A549 (cell line): ENCODE data around the gene GZMM. TPM values are rescaled to one million over a fixed set of nuclear protein-coding genes. Genes with fewer than 3 reads are reported as not detected.

Experiments
- ATAC-seq, 2 experiments: fragments of 200-7000 bp in 1 of 2; fragments of >200 bp in 1 of 2; cut with Nextera tagmentation in 1 of 2; cut with Tn5 transposase in 1 of 2; 3 replicates each; pipeline versions ENCODE4 v1.8.0 to v1.9.1; 2018 to 2020; ENCODE audit warnings: mild to moderate bottlenecking in 1 of 2, moderate library complexity in 1 of 2
- CTCF ChIA-PET: fragments of 300-600 bp; sonication (Branson Sonifier 250); formaldehyde crosslinking; extraction: SDS; loops from one replicate; lab custom pipeline; 2021; ENCODE audit warnings: antibody characterized with exemption, inconsistent platforms; lab: Yijun Ruan, JAX
- POLR2A ChIA-PET: fragments of 350-600 bp; formaldehyde crosslinking; extraction: SDS; loops from one replicate; lab custom pipeline; 2021; ENCODE audit warnings: antibody characterized with exemption, inconsistent platforms; lab: Yijun Ruan, JAX
- DNase-seq, 2 experiments: peaks; one replicate each; pipeline versions ENCODE4 v3.0.0 to v3.0.0-alpha.2; 2011 to 2016; ENCODE audit warnings: low read depth in 1 of 2, low spot score in 1 of 2
- FAIRE-seq: peaks from 2 replicates; lab custom pipeline; 2011; peaks lifted over from hg19 to GRCh38; lab: Jason Lieb, UNC
- H3K27ac ChIP-seq, 2 experiments: fragments of >200 bp; sonication (Bioruptor Twin); formaldehyde crosslinking; 3 replicates each; pipeline ENCODE4 v1.5.1; 2016 to 2017
- H3K4me1 ChIP-seq: fragments of >200 bp; sonication (Bioruptor Twin); formaldehyde crosslinking; 3 replicates; pipeline ENCODE4 v1.6.1; 2016
- H3K4me2 ChIP-seq: fragments of >200 bp; sonication (Bioruptor Twin); formaldehyde crosslinking; 3 replicates; pipeline ENCODE4 v1.6.1; 2016
- H3K4me3 ChIP-seq: fragments of >200 bp; sonication (Bioruptor Twin); formaldehyde crosslinking; 3 replicates; pipeline ENCODE4 v1.5.1; 2016
- H3K9me3 ChIP-seq: fragments of >200 bp; sonication (Bioruptor Twin); formaldehyde crosslinking; 3 replicates; pipeline ENCODE4 v1.6.1; 2016
- CBX8 ChIP-seq: fragments of 200-600 bp; sonication (generic); IDR thresholded peaks from 2 replicates; pipeline ENCODE4 v1.6.1; 2016
- CHD4 ChIP-seq: fragments of 200-600 bp; sonication (generic); IDR thresholded peaks from 2 replicates; pipeline ENCODE4 v1.6.1; 2016; ENCODE audit warnings: antibody characterized with exemption, mild to moderate bottlenecking, borderline replicate concordance
- EHF ChIP-seq: fragments of 250-450 bp; sonication (Bioruptor Pico); IDR thresholded peaks from 2 replicates; pipeline ENCODE4 v1.5.0; 2020; ENCODE audit warnings: mild to moderate bottlenecking
- ESRRA ChIP-seq: fragments of 150-350 bp; IDR thresholded peaks from 2 replicates; pipeline ENCODE4 v1.6.1; 2014; ENCODE audit warnings: mild to moderate bottlenecking, low read length, borderline replicate concordance
- FOSB ChIP-seq: fragments of 250-450 bp; sonication (Bioruptor Pico); IDR thresholded peaks from 2 replicates; pipeline ENCODE4 v1.5.0; 2020; ENCODE audit warnings: mild to moderate bottlenecking, moderate library complexity
- FOSL2 ChIP-seq, 2 experiments: fragments of 450-650 bp in 1 of 2; fragments of >200 bp in 1 of 2; sonication (Bioruptor Twin) in 1 of 2; formaldehyde crosslinking; IDR thresholded peaks; 2 replicates each; pipeline versions ENCODE4 v1.5.0 to v1.6.1; 2016 to 2020; ENCODE audit warnings: mild to moderate bottlenecking in 1 of 2, moderate library complexity in 1 of 2
- GATA3 ChIP-seq: IDR thresholded peaks from 2 replicates; pipeline ENCODE4 v1.6.1; 2012; ENCODE audit warnings: borderline replicate concordance
- HEYL ChIP-seq: fragments of 250-450 bp; sonication (Bioruptor Pico); IDR thresholded peaks from 2 replicates; pipeline ENCODE4 v1.8.0; 2021; ENCODE audit warnings: mild to moderate bottlenecking, moderate library complexity
- HOXA7 ChIP-seq: fragments of 250-450 bp; sonication (Bioruptor Pico); IDR thresholded peaks from 2 replicates; pipeline ENCODE4 v1.5.0; 2020; ENCODE audit warnings: mild to moderate bottlenecking, moderate library complexity
- JUNB ChIP-seq: fragments of >200 bp; sonication (Bioruptor Twin); formaldehyde crosslinking; IDR thresholded peaks from 2 replicates; pipeline ENCODE4 v1.6.1; 2016
- KDM1A ChIP-seq: fragments of 200-600 bp; sonication (generic); IDR thresholded peaks from 2 replicates; pipeline ENCODE4 v1.6.1; 2016; ENCODE audit warnings: low read depth, mild to moderate bottlenecking
- KDM5A ChIP-seq: fragments of 200-600 bp; sonication (generic); IDR thresholded peaks from 2 replicates; pipeline ENCODE4 v1.6.1; 2016; ENCODE audit warnings: antibody characterized with exemption, mild to moderate bottlenecking
- MAZ ChIP-seq: fragments of 150-350 bp; IDR thresholded peaks from 2 replicates; pipeline ENCODE4 v1.6.1; 2014; ENCODE audit warnings: antibody characterized with exemption, low read depth, low read length, borderline replicate concordance
- NR3C1 ChIP-seq: fragments of >200 bp; sonication (Bioruptor Twin); formaldehyde crosslinking; IDR thresholded peaks from 3 replicates; pipeline ENCODE4 v1.6.1; 2017
- RAD21 ChIP-seq, 2 experiments: fragments of >200 bp in 1 of 2; sonication (Bioruptor Twin) in 1 of 2; formaldehyde crosslinking in 1 of 2; IDR thresholded peaks in 1 of 2; conservative IDR thresholded peaks in 1 of 2; 2 replicates in 1 of 2; 3 replicates in 1 of 2; pipeline ENCODE4 v1.6.1; 2012 to 2018; ENCODE audit warnings: inconsistent platforms in 1 of 2
- RFX5 ChIP-seq: fragments of 450-650 bp; IDR thresholded peaks from 2 replicates; pipeline ENCODE4 v1.7.1; 2014; ENCODE audit warnings: antibody characterized with exemption, mild to moderate bottlenecking, moderate library complexity
- SMC3 ChIP-seq: fragments of >200 bp; sonication (Bioruptor Twin); formaldehyde crosslinking; IDR thresholded peaks from 3 replicates; pipeline ENCODE4 v1.6.1; 2018; ENCODE audit warnings: inconsistent platforms
- TFCP2L1 ChIP-seq: fragments of 250-450 bp; sonication (Bioruptor Pico); IDR thresholded peaks from 2 replicates; pipeline ENCODE4 v1.5.0; 2021; ENCODE audit warnings: mild to moderate bottlenecking
- TP53 ChIP-seq: fragments of 250-450 bp; sonication (Bioruptor Pico); IDR thresholded peaks from 2 replicates; pipeline ENCODE4 v1.5.0; 2021; ENCODE audit warnings: mild to moderate bottlenecking, moderate library complexity
- ZC3H11A ChIP-seq: fragments of 450-650 bp; IDR thresholded peaks from 2 replicates; pipeline ENCODE4 v1.6.1; 2014; ENCODE audit warnings: antibody characterized with exemption, mild to moderate bottlenecking
- ZNF302 ChIP-seq: fragments of 250-450 bp; sonication (Bioruptor Pico); IDR thresholded peaks from 2 replicates; pipeline ENCODE4 v1.9.0; 2021; ENCODE audit warnings: inconsistent platforms, mild to moderate bottlenecking, moderate library complexity
- WGBS: methylation state at CpG from one replicate; pipeline ENCODE4 v1.1.6; 2017; ENCODE audit errors: missing lambda C conversion rate; 5-methylcytosine and 5-hydroxymethylcytosine counted together
- polyA plus RNA-seq, 4 experiments: library from polyadenylated mRNA; depleted of rRNA in 3 of 4; stranded (reverse); fragments of >200 nt; fragmentation: RNase III in 1 of 4; extraction: RNeasy Plus Mini Kit Qiagen cat#74134 plus additional on column Dnase treatment in 1 of 4; gene quantifications; 2 replicates in 3 of 4; 3 replicates in 1 of 4; pipeline ENCODE4 v1.2.3, GENCODE V29; 2011 to 2017
- TF ChIP-seq, protein P1 (sequence below): IDR thresholded peaks from 2 replicates; pipeline ENCODE4 v1.6.1; 2012
- TF ChIP-seq, protein P2 (sequence below): fragments of >200 bp; sonication (Bioruptor Twin); formaldehyde crosslinking; IDR thresholded peaks from 2 replicates; pipeline ENCODE4 v1.6.1; 2016
- TF ChIP-seq, protein P3 (sequence below): fragments of 250-450 bp; sonication (Bioruptor Pico); IDR thresholded peaks from 2 replicates; pipeline ENCODE4 v1.5.0; 2020; ENCODE audit warnings: low read depth, mild to moderate bottlenecking, moderate library complexity

Gene GZMM
- polyA plus RNA-seq, 2 of the 4 experiments (the other 2 are of a cell fraction): not detected

DNA sequence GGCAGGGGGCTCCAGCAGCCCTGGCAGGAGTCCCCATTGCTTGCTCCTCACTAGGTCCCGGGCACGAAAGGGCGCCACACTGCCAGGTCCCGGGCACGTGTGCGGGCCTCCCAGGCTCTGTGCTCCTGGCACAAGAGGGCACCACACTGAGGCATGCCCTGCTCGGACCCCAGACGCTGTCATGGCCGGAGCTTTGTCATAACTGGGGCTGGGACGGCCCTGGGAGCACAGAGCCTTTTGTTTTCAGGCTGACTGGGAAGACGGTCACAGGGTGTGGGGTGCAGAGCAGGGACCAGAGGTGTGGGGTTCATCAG, 35.9 kb downstream of the GZMM start:
- ATAC-seq: no peak
- H3K9me3 ChIP-seq: no peaks in the 10 kb centered on the region
- ChIA-PET POLR2A (no interaction called here), CTCF (no interaction called here)
- no peak for FAIRE-seq
- H3K27ac ChIP-seq: no peak overlapping the region
- no peak overlapping the region for H3K4me2 ChIP-seq
- no peak for DNase-seq
- WGBS: 76% methylated on average over 4 of the region's 11 CpGs
- H3K4me3 ChIP-seq: no peak overlapping the region
- no peak for TF ChIP-seq SMC3
- no peak for TF ChIP-seq KDM5A
- no peak for TF ChIP-seq HEYL (CRISPR knock-in tag)
- no peak for TF ChIP-seq HOXA7
- no peak for TF ChIP-seq JUNB
- TF ChIP-seq, protein P1, sequence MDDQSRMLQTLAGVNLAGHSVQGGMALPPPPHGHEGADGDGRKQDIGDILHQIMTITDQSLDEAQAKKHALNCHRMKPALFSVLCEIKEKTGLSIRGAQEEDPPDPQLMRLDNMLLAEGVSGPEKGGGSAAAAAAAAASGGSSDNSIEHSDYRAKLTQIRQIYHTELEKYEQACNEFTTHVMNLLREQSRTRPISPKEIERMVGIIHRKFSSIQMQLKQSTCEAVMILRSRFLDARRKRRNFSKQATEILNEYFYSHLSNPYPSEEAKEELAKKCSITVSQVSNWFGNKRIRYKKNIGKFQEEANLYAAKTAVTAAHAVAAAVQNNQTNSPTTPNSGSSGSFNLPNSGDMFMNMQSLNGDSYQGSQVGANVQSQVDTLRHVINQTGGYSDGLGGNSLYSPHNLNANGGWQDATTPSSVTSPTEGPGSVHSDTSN: no peak
- TF ChIP-seq RFX5: no peak
- peaks cover 27% of the 10 kb centered on the region for H3K4me1 ChIP-seq

DNA sequence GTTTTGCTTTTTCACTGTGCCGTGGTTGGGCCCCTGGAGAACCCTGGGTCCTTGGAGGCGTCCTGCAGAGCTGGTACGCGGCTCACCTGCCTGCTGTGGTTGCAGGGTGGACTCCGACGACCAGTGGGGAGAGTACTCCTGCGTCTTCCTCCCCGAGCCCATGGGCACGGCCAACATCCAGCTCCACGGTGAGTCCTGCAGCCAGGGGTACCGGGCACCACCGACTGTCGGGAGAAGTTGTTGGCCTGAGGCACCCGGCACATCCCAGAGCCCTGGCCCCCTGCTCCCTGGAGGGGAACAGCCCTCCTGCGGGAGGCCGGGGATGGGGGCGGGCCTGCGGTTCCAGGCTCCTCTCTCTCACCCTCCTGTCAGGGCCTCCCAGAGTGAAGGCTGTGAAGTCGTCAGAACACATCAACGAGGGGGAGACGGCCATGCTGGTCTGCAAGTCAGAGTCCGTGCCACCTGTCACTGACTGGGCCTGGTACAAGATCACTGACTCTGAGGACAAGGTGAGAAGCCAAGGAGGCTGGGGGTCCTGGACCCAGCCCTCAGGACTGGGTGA, 36.5 kb downstream of the GZMM start:
- Histone ChIP-seq H3K4me1 (peaks cover 27% of the 10 kb centered on the region), H3K4me3 (no peak overlapping the region), H3K27ac (no peak overlapping the region), H3K9me3 (no peaks in the 10 kb centered on the region), H3K4me2 (no peak overlapping the region)
- ChIA-PET CTCF (interaction anchor here (2.4 kb wide), 1 partner anchor 48 kb away, joined by 6 read pairs; the partner anchor contains the start of gene CDC34), POLR2A (no interaction called here)
- TF ChIP-seq CBX8 (no peak), MAZ (no peak), NR3C1 (no peak), SMC3 (no peak), GATA3 (no peak), ZC3H11A (no peak), FOSB (CRISPR knock-in tag) (no peak), ZNF302 (CRISPR knock-in tag) (no peak)
- 86% methylated on average over 1 of the region's 22 CpGs for whole genome bisulfite sequencing
- ATAC-seq (no peak), FAIRE-seq (no peak), DNase-seq (no peak)

DNA sequence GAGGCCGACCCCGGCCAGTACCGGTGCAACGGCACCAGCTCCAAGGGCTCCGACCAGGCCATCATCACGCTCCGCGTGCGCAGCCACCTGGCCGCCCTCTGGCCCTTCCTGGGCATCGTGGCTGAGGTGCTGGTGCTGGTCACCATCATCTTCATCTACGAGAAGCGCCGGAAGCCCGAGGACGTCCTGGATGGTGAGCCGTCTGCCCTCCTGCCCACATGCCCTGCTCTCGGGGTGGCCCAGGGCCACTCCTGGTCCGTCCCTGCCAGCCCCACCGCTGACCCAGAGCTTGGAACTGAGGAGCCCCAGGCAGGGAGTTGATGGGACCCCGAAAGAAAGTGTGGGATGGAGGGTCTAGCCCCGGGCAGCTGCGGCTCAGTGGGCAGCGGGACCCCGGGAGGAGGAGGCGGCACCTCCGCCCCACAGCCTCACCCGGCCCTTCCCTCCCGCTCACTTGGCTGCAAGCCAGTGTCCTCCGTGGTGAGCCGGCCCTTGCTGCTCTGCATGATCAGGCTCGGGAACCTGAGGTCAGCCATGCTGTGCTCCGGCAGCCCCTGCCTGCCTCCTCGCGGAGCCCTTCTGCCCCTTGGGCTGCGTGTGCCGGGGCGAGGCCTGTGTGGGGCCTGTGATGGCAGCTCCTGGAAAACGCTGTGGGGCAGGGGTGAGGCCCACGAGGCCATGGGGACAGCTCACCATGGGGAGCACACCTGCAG, 37.7 kb downstream of the GZMM start:
- peaks cover 27% of the 10 kb centered on the region for H3K4me1 ChIP-seq
- 90% methylated on average over 2 of the region's 40 CpGs for WGBS
- CTCF ChIA-PET: interaction anchor here (1.1 to 2.4 kb wide), 2 partner anchors 49 to 160 kb away, joined by 3 to 6 read pairs; partner anchors contain the start of gene CDC34
- TF ChIP-seq KDM1A (no peak), ESRRA (no peak), TFCP2L1 (CRISPR knock-in tag) (no peak)
- TF ChIP-seq, protein P2, sequence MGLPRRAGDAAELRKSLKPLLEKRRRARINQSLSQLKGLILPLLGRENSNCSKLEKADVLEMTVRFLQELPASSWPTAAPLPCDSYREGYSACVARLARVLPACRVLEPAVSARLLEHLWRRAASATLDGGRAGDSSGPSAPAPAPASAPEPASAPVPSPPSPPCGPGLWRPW: no peak
- H3K9me3 ChIP-seq: no peaks in the 10 kb centered on the region
- peak overlapping the region in 1 of 2 experiments; percentile 58; a peak in 1 of 6 replicates for H3K27ac ChIP-seq
- H3K4me2 ChIP-seq: no peak overlapping the region
- no peak for ATAC-seq
- no peak overlapping the region for H3K4me3 ChIP-seq
- POLR2A ChIA-PET: interaction anchor here (0.7 kb wide), 1 partner anchor 9 kb away, joined by 3 read pairs; the partner anchor contains the start of gene BSG
- FAIRE-seq: no peak
- DNase-seq: no peak

DNA sequence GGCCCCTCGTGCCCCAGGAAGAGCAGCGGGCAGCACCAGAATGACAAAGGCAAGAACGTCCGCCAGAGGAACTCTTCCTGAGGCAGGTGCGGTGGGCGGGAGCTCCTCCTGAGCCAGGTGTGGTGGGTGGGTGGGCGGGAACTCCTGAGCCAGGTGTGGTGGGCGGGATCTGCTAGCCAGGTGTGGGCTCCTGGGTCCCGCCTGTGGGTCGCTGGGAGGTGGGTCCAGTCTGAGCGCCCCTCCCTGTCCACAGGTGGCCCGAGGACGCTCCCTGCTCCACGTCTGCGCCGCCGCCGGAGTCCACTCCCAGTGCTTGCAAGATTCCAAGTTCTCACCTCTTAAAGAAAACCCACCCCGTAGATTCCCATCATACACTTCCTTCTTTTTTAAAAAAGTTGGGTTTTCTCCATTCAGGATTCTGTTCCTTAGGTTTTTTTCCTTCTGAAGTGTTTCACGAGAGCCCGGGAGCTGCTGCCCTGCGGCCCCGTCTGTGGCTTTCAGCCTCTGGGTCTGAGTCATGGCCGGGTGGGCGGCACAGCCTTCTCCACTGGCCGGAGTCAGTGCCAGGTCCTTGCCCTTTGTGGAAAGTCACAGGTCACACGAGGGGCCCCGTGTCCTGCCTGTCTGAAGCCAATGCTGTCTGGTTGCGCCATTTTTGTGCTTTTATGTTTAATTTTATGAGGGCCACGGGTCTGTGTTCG, 38.8 kb downstream of the GZMM start:
- 70% methylated on average over 21 of the region's 31 CpGs for WGBS
- no peak for ATAC-seq
- TF ChIP-seq EHF (CRISPR knock-in tag) (no peak), CHD4 (no peak), FOSL2 (IDR thresholded peaks at IDR 0.05) (no peak), FOSL2 (CRISPR knock-in tag; IDR thresholded peaks at IDR 0.05) (0 out of 2 replicates have a peak, but pooled peaks have one; percentile 11), TP53 (no peak), RAD21 (conservative IDR thresholded peaks at IDR 0.05 in 1 of 2, IDR thresholded peaks at IDR 0.05 in 1 of 2) (no peak)
- TF ChIP-seq, protein P3, sequence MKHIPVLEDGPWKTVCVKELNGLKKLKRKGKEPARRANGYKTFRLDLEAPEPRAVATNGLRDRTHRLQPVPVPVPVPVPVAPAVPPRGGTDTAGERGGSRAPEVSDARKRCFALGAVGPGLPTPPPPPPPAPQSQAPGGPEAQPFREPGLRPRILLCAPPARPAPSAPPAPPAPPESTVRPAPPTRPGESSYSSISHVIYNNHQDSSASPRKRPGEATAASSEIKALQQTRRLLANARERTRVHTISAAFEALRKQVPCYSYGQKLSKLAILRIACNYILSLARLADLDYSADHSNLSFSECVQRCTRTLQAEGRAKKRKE (CRISPR knock-in tag): no peak
- TF ChIP-seq, protein P1: no peak
- ChIA-PET POLR2A (interaction anchor here (0.7 kb wide), 1 partner anchor 10 kb away, joined by 3 read pairs; the partner anchor contains the start of gene BSG), CTCF (interaction anchor here (1.1 to 2.4 kb wide), 2 partner anchors 50 to 159 kb away, joined by 3 to 6 read pairs; partner anchors contain the start of gene CDC34)
- Histone ChIP-seq H3K4me2 (no peak overlapping the region), H3K4me3 (no peak overlapping the region), H3K4me1 (peaks cover 34% of the 10 kb centered on the region), H3K27ac (peak overlapping the region in 1 of 2 experiments; percentile 55; a peak in 2 of 6 replicates), H3K9me3 (no peaks in the 10 kb centered on the region)
- no peak for DNase-seq
- FAIRE-seq: no peak
